GM12878 (cell line): ENCODE measurements around the gene RCOR1. TPM values are rescaled to one million over a fixed set of nuclear protein-coding genes. Genes with fewer than 3 reads are reported as not detected.
A peak's percentile ranks its signal among the peaks of the same experiment; 100 is the strongest.

ENCODE experiments used
- ATAC-seq: fragments of 200-7000 bp; cut with Tn5 transposase; 3 replicates; pipeline ENCODE4 v1.9.1; 2020; ENCODE audit warnings: mild to moderate bottlenecking, moderate library complexity
- BruUV-seq: library from RNA; stranded (reverse); fragments of 400-500 nt; replicated peaks from 2 replicates; lab custom pipeline; 2021; lab: Mats Ljungman, UMichigan
- CTCF ChIA-PET: fragments of 300-600 bp; sonication (Branson Sonifier 250); formaldehyde crosslinking; extraction: SDS; loops from one replicate; lab custom pipeline; 2021; ENCODE audit warnings: inconsistent platforms; lab: Yijun Ruan, JAX
- POLR2A ChIA-PET: fragments of 350-600 bp; formaldehyde crosslinking; extraction: SDS; loops from one replicate; lab custom pipeline; 2021; ENCODE audit warnings: inconsistent platforms; lab: Charles Lee
- RAD21 ChIA-PET: fragments of 300-600 bp; sonication (Branson Sonifier 250); formaldehyde crosslinking; loops from one replicate; lab custom pipeline; 2023; ENCODE audit warnings: antibody characterized with exemption; ENCODE audit not compliant: unreplicated experiment; lab: Charles Lee
- SMC1A ChIA-PET: fragments of 300-600 bp; sonication (Branson Sonifier 250); formaldehyde crosslinking; loops from one replicate; lab custom pipeline; 2023; ENCODE audit not compliant: unreplicated experiment, uncharacterized antibody; lab: Charles Lee
- DNase-seq: peaks from one replicate; pipeline ENCODE4 v3.0.0-alpha.2; 2011; ENCODE audit warnings: low read depth, low spot score
- FAIRE-seq: peaks from 3 replicates; lab custom pipeline; 2011; peaks lifted over from hg19 to GRCh38; lab: Jason Lieb, UNC
- H2AFZ ChIP-seq: 2 replicates; pipeline ENCODE4 v1.6.0; 2011; ENCODE audit warnings: low read depth, low read length, control low read depth; ENCODE audit not compliant: control insufficient read depth
- H3K27ac ChIP-seq: 2 replicates; pipeline ENCODE4 v1.5.1; 2011; ENCODE audit warnings: control low read depth; ENCODE audit not compliant: control insufficient read depth, insufficient read depth
- H3K27me3 ChIP-seq, 2 experiments: replicated peaks in 1 of 2; 2 replicates each; pipeline versions ENCODE4 v1.6.0 to v1.6.1; 2011; ENCODE audit warnings: low read length in 1 of 2; ENCODE audit not compliant: control insufficient read depth in 2 of 2, insufficient read depth in 2 of 2
- H3K36me3 ChIP-seq, 2 experiments: 2 replicates each; pipeline ENCODE4 v1.5.1; 2011; ENCODE audit warnings: low read length in 1 of 2; ENCODE audit not compliant: control insufficient read depth in 2 of 2, insufficient read depth in 2 of 2
- H3K4me1 ChIP-seq: 2 replicates; pipeline ENCODE4 v1.6.1; 2011; ENCODE audit warnings: mild to moderate bottlenecking, low read length, moderate library complexity, mixed read lengths; ENCODE audit not compliant: control insufficient read depth, insufficient read depth
- H3K4me2 ChIP-seq: 2 replicates; pipeline ENCODE4 v1.6.0; 2011; ENCODE audit warnings: control low read depth; ENCODE audit not compliant: control insufficient read depth, insufficient read depth
- H3K4me3 ChIP-seq: fragments of 200-600 bp; sonication (generic); 2 replicates; pipeline ENCODE4 v1.5.1; 2016
- H3K79me2 ChIP-seq: 2 replicates; pipeline ENCODE4 v1.6.0; 2011; ENCODE audit warnings: low read length; ENCODE audit not compliant: control insufficient read depth, insufficient read depth
- H3K9ac ChIP-seq: 2 replicates; pipeline ENCODE4 v1.8.0; 2011; ENCODE audit warnings: low read length, control low read depth, mixed read lengths; ENCODE audit not compliant: control insufficient read depth, insufficient read depth
- H3K9me3 ChIP-seq: replicated peaks from 3 replicates; pipeline ENCODE4 v1.5.1; 2011; ENCODE audit warnings: mild to moderate bottlenecking, low read length; ENCODE audit not compliant: control insufficient read depth, insufficient read depth
- H4K20me1 ChIP-seq: 2 replicates; pipeline ENCODE4 v1.6.0; 2011; ENCODE audit not compliant: control insufficient read depth, insufficient read depth
- BCL3 ChIP-seq: IDR thresholded peaks from 2 replicates; pipeline ENCODE4 v1.6.1; 2011; ENCODE audit warnings: borderline replicate concordance, low read depth, mild to moderate bottlenecking, moderate library complexity, low read length; ENCODE audit not compliant: insufficient read depth, poor library complexity, severe bottlenecking
- CREB1 ChIP-seq: IDR thresholded peaks from 2 replicates; pipeline ENCODE4 v1.6.1; 2012; ENCODE audit warnings: low read depth, mild to moderate bottlenecking, inconsistent platforms
- ETV6 ChIP-seq, 2 experiments: fragments of 450-650 bp in 1 of 2; IDR thresholded peaks in 1 of 2; conservative IDR thresholded peaks in 1 of 2; 2 replicates each; pipeline ENCODE4 v1.6.1; 2014; ENCODE audit warnings: antibody characterized with exemption in 1 of 2, borderline replicate concordance in 1 of 2, low read depth in 1 of 2, mild to moderate bottlenecking in 1 of 2, moderate library complexity in 1 of 2
- FOXM1 ChIP-seq: IDR thresholded peaks from 2 replicates; pipeline ENCODE4 v1.6.1; 2012; ENCODE audit warnings: low read depth, mild to moderate bottlenecking, inconsistent platforms, low read length, moderate library complexity
- HDAC6 ChIP-seq: fragments of 200-600 bp; sonication (generic); IDR thresholded peaks from one replicate; pipeline ENCODE4 v1.8.0; 2017; ENCODE audit warnings: antibody characterized with exemption; ENCODE audit not compliant: unreplicated experiment
- IKZF1 ChIP-seq: fragments of 450-650 bp; conservative IDR thresholded peaks from 2 replicates; pipeline ENCODE4 v1.6.1; 2017; ENCODE audit warnings: antibody characterized with exemption, mild to moderate bottlenecking
- RUNX3 ChIP-seq: IDR thresholded peaks from 2 replicates; pipeline ENCODE4 v1.6.1; 2012; ENCODE audit warnings: low read length, inconsistent platforms
- TBL1XR1 ChIP-seq: IDR thresholded peaks from 2 replicates; pipeline ENCODE4 v1.6.1; 2012; ENCODE audit warnings: low read depth, low read length, improper control_type of control experiment
- USF1 ChIP-seq: IDR thresholded peaks from 2 replicates; pipeline ENCODE4 v1.6.1; 2011; ENCODE audit warnings: borderline replicate concordance, low read depth, mild to moderate bottlenecking, moderate library complexity, mixed read lengths, low read length; ENCODE audit not compliant: insufficient read depth; ENCODE audit errors: extremely low read length
- ZNF217 ChIP-seq: fragments of 450-650 bp; IDR thresholded peaks from 2 replicates; pipeline ENCODE4 v1.6.1; 2017; ENCODE audit warnings: antibody characterized with exemption, mild to moderate bottlenecking
- ZNF384 ChIP-seq: IDR thresholded peaks from 2 replicates; pipeline ENCODE4 v1.6.1; 2012; ENCODE audit warnings: low read depth, mild to moderate bottlenecking, low read length, improper control_type of control experiment, borderline replicate concordance
- WGBS: methylation state at CpG from one replicate; pipeline ENCODE4 v1.1.6; 2016; ENCODE audit warnings: low lambda C conversion rate; ENCODE audit not compliant: insufficient replicate concordance, insufficient coverage; ENCODE audit errors: missing lambda C conversion rate; 5-methylcytosine and 5-hydroxymethylcytosine counted together
- in situ Hi-C: fragments of 300-500 bp; cut with MboI; formaldehyde crosslinking; loops from 9 replicates; pipeline ENCODE4 v1.14.3; 2018; ENCODE audit warnings: mixed read lengths
- intact Hi-C: fragments of 100-400 bp; cut with micrococcal nuclease; formaldehyde crosslinking; loops from one replicate; pipeline ENCODE4 v1.14.2; 2022; ENCODE audit not compliant: unreplicated experiment
- polyA plus RNA-seq, 11 experiments: library from polyadenylated mRNA; depleted of rRNA in 4 of 11; unstranded in 6 of 11; stranded (reverse) in 5 of 11; fragments of >200 nt; fragmentation: Nextera tagmentation in 4 of 11; fragmentation: Illumina TruSeq in 1 of 11; extraction: Ambion mirVana in 4 of 11; extraction: Trizol in 1 of 11; gene quantifications; 1 replicate in 1 of 11; 2 replicates in 10 of 11; pipeline versions ENCODE4 v1.2.1 to v1.2.3, GENCODE V29; 2011 to 2016; ENCODE audit warnings: inconsistent platforms in 2 of 11, missing spikeins in 2 of 11, low read depth in 1 of 11
- total RNA-seq, 4 experiments: library from RNA; depleted of rRNA in 3 of 4; stranded (reverse); fragments of >200 nt in 3 of 4; fragmentation: Illumina TruSeq in 1 of 4; extraction: Trizol in 1 of 4; gene quantifications; 2 replicates each; pipeline versions ENCODE4 v1.2.1 to v1.2.3, GENCODE V29; 2013 to 2021

RCOR1 gene
- total and polyA plus RNA-seq, 10 of the 15 experiments (the other 5 are each of a cell fraction or from before 2014, with no cell fraction given), result 1.6 to 12.2 (median 4.4) TPM

GRCh38 chr14:102560458-102561261 is 31.8 kb upstream of the RCOR1 start:
- no peak for FAIRE-seq
- WGBS, result 41% methylated on average over 14 of the region's 14 CpGs

GRCh38 chr14:102565331-102565887 is 27.0 kb upstream of the RCOR1 start:
- Histone ChIP-seq H3K9ac (no peak overlapping the region), H3K79me2 (no peaks in the 10 kb centered on the region), H3K4me3 (peak overlapping the region; percentile 16; the same call in 1 of the 2 replicates), H3K27ac (no peak overlapping the region), H2AFZ (no peak overlapping the region), H3K4me2 (peak overlapping the region; percentile 34), H3K27me3 (no peaks in the 10 kb centered on the region), H3K36me3 (no peaks in the 10 kb centered on the region), H3K9me3 (no peaks in the 10 kb centered on the region), H4K20me1 (no peaks in the 10 kb centered on the region), H3K4me1 (peaks cover 12% of the 10 kb centered on the region)
- peak; percentile 86 for ATAC-seq
- WGBS, result 0% methylated on average over 9 of the region's 10 CpGs
- peak; percentile 78 for FAIRE-seq
- DNase-seq, result peak; percentile 57
- in situ Hi-C loops (no loop called here), intact Hi-C loops (no loop called here)
- RAD21 ChIA-PET, result interaction anchor here (0.7 to 0.8 kb wide), 2 partner anchors 41 kb away, joined by 3 read pairs; no protein-coding TSS in a partner anchor
- SMC1A ChIA-PET, result interaction anchor here (0.9 kb wide), 1 partner anchor 45 kb away, joined by 5 read pairs; no protein-coding TSS in a partner anchor
- no TSS peak for BruUV-seq
- CTCF ChIA-PET, result interaction anchor here (1.1 kb wide), 1 partner anchor 29 kb away, joined by 3 read pairs; no protein-coding TSS in a partner anchor
- POLR2A ChIA-PET, result interaction anchor here (0.7 to 0.9 kb wide), 2 partner anchors 8 to 769 kb away, joined by 4 read pairs; no protein-coding TSS in a partner anchor
- peak; percentile 90 for TF ChIP-seq IKZF1
- TF ChIP-seq ZNF384, result peak; percentile 50; the same call in 1 of the 2 replicates
- no peak for TF ChIP-seq HDAC6
- no peak for TF ChIP-seq ZNF217
- TF ChIP-seq ETV6 (conservative IDR thresholded peaks at IDR 0.05 in 1 of 2, IDR thresholded peaks at IDR 0.05 in 1 of 2; ENCODE audit: borderline replicate concordance in 1 of 2, low read depth in 1 of 2), result peak in 1 of 2 experiments; percentile 100; a peak in 2 of 4 replicates
- no peak for TF ChIP-seq TBL1XR1
- 0 out of 2 replicates have a peak, but pooled peaks have one; percentile 35 for TF ChIP-seq CREB1
- peak; percentile 56; the same call in 1 of the 2 replicates for TF ChIP-seq FOXM1
- peak; percentile 45 for TF ChIP-seq BCL3

More at GRCh38 chr14:102560458-102561261, 31.8 kb upstream of the RCOR1 start:
- ChIA-PET SMC1A (no interaction called here), CTCF (no interaction called here), POLR2A (interaction anchor here (0.5 kb wide), 1 partner anchor 8 kb away, joined by 4 read pairs; no protein-coding TSS in a partner anchor), RAD21 (no interaction called here)
- Histone ChIP-seq H3K9ac (no peak overlapping the region), H3K4me1 (peaks cover 7% of the 10 kb centered on the region), H3K36me3 (no peaks in the 10 kb centered on the region), H2AFZ (no peak overlapping the region), H4K20me1 (no peaks in the 10 kb centered on the region), H3K27ac (no peak overlapping the region), H3K79me2 (no peaks in the 10 kb centered on the region), H3K4me3 (no peak overlapping the region), H3K9me3 (no peaks in the 10 kb centered on the region), H3K27me3 (no peaks in the 10 kb centered on the region), H3K4me2 (no peak overlapping the region)
- in situ Hi-C loops (no loop called here), intact Hi-C loops (no loop called here)
- TF ChIP-seq USF1 (peak; percentile 61), RUNX3 (no peak)
- ATAC-seq (no peak), DNase-seq (no peak)
- no TSS peak for BruUV-seq
